ENCODE data around the gene PPIP5K2.

PPIP5K2 gene

GRCh38 chr5:103117471-103117991 lies 2.6 kb upstream of the PPIP5K2 start:
- in situ Hi-C loops (cut with HindIII; ENCODE audit: low sequenced_read_pairs) = no loop called here
- no peak overlapping the region for H3K4me3 ChIP-seq (ENCODE audit: low read depth, low read length)
- no peak for DNase-seq (ENCODE audit: low read depth)
- TF ChIP-seq, protein P1, sequence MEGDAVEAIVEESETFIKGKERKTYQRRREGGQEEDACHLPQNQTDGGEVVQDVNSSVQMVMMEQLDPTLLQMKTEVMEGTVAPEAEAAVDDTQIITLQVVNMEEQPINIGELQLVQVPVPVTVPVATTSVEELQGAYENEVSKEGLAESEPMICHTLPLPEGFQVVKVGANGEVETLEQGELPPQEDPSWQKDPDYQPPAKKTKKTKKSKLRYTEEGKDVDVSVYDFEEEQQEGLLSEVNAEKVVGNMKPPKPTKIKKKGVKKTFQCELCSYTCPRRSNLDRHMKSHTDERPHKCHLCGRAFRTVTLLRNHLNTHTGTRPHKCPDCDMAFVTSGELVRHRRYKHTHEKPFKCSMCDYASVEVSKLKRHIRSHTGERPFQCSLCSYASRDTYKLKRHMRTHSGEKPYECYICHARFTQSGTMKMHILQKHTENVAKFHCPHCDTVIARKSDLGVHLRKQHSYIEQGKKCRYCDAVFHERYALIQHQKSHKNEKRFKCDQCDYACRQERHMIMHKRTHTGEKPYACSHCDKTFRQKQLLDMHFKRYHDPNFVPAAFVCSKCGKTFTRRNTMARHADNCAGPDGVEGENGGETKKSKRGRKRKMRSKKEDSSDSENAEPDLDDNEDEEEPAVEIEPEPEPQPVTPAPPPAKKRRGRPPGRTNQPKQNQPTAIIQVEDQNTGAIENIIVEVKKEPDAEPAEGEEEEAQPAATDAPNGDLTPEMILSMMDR (IDR thresholded peaks at IDR 0.05; ENCODE audit: low read depth, low read length, missing control alignments) = no peak

DNA sequence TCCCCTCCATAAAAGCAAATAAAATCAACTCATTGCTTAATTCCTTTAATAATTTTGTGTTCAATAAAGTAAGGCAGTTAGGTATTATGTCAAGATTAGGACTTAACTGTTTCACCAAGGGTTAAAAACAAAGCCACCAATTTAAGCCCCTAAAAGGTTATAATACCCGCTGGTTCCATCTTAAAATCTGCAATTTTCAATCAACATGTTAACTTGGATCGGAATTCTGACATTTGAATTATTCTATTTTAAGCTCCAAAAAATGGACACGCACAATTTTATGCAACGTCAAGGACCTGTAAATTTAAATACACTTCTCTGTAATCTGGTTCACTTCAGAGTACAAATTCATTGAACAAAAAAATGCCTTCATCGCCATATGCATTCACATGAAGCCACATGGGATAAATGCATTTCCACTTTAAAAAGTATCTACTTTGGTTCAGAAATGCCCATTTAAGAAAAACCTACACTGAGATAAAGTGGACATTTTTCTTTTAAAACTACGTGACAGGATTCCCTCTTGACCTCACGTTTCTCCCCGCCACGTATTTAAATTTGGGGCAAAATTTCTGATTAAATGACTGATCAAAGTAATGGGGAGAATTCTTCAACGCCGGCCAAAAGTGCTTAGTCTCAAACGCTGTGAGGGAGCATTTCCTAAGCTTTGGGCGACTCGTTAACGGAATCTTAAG lies 884 bp upstream of the PPIP5K2 start:
- in situ Hi-C loops (cut with HindIII; ENCODE audit: low sequenced_read_pairs) = no loop called here
- H3K4me3 ChIP-seq (ENCODE audit: low read depth, low read length) = peak overlapping the region; percentile 81
- DNase-seq (ENCODE audit: low read depth) = no peak
- TF ChIP-seq, protein P1 (IDR thresholded peaks at IDR 0.05; ENCODE audit: low read depth, low read length, missing control alignments) = no peak

DNA sequence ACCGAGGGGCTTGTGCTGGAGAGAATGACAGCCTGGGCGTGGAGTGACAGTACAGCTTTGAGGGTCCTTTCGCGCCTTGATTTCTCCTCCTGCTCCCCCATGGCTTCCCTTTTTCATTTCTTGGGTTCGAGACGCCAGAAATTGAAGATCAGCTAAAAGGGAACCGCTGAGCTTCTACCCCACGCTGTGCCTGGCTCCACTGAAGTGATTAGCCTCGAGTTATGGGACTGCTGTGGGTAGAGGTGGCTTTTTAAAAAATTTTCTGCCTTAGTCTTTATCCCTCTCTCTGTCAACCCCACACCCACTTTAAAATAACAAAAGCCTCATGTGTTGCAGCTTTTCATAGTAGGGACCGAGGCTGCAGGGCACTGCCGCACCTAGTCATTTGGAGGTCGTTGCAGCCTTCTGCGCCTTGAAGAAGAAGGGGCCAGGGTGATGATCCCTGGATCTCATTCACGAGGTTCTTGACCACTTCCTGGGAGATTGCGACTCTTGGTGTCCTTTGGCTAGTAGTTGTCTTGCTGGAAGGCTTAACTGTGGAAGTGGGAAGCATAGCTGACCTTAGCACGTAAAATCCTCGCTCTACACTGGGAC lies 603 bp downstream of the PPIP5K2 start:
- peak overlapping the region; percentile 81 for H3K4me3 ChIP-seq (ENCODE audit: low read depth, low read length)
- no peak for DNase-seq (ENCODE audit: low read depth)
- TF ChIP-seq, protein P1 (IDR thresholded peaks at IDR 0.05; ENCODE audit: low read depth, low read length, missing control alignments) = no peak
- in situ Hi-C loops (cut with HindIII; ENCODE audit: low sequenced_read_pairs) = no loop called here

- H3K4me3 ChIP-seq (ENCODE audit: low read depth, low read length) = no peak overlapping the region
- in situ Hi-C loops (cut with HindIII; ENCODE audit: low sequenced_read_pairs) = no loop called here
- TF ChIP-seq, protein P1 (IDR thresholded peaks at IDR 0.05; ENCODE audit: low read depth, low read length, missing control alignments) = no peak
- no peak for DNase-seq (ENCODE audit: low read depth)
Measured at GRCh38 chr5:103122242-103122641, 2.1 kb downstream of the PPIP5K2 start.

DNA sequence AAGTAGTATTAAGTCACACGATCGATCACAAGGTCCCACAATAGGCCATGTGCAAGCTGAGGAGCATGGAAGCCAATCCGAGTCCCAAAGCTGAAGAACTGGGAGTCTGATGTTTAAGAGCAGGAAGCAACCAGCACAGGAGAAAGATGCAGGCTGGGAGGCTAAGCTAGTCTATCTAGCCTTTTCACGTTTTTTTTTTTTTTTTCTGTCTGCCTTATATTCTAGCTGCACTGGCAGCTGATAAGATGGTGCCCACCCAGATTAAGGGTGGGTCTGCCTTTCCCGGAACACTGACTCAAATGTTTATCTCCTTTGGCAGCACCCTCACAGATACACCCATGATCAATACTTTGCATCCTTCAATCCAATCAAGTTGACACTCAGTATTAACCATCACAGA lies 6.5 kb downstream of the PPIP5K2 start:
- in situ Hi-C loops (cut with HindIII; ENCODE audit: low sequenced_read_pairs) = no loop called here
- no peak overlapping the region for H3K4me3 ChIP-seq (ENCODE audit: low read depth, low read length)
- no peak for DNase-seq (ENCODE audit: low read depth)
- TF ChIP-seq, protein P1 (IDR thresholded peaks at IDR 0.05; ENCODE audit: low read depth, low read length, missing control alignments) = no peak

- TF ChIP-seq, protein P1 (IDR thresholded peaks at IDR 0.05; ENCODE audit: low read depth, low read length, missing control alignments) = no peak
- in situ Hi-C loops (cut with HindIII; ENCODE audit: low sequenced_read_pairs) = no loop called here
- H3K4me3 ChIP-seq (ENCODE audit: low read depth, low read length) = no peak overlapping the region
- no peak for DNase-seq (ENCODE audit: low read depth)
Measured at GRCh38 chr5:103127292-103127817, 7.3 kb downstream of the PPIP5K2 start.

All from astrocyte of the cerebellum (primary cell).